Right renal cortex interstitium (tissue), 3 donors: ENCODE measurements around the gene GLI2. TPM values are rescaled to one million over a fixed set of nuclear protein-coding genes. Genes with fewer than 3 reads are reported as not detected.

Experiments
- DNase-seq, 3 donors: peaks; one replicate each; pipeline ENCODE4 v3.0.0-alpha.2; 2013; ENCODE audit warnings: low read depth in 3 of 3, low spot score in 2 of 3
- polyA plus RNA-seq, 3 donors: library from polyadenylated mRNA; unstranded; fragments of 120-200 nt; gene quantifications; one replicate each; pipeline ENCODE4 v1.2.1, GENCODE V29; 2013; ENCODE audit not compliant: insufficient read length in 3 of 3

GLI2 gene
- polyA plus RNA-seq, 3 donors = 8.1 to 9.3 (median 8.4) TPM

DNA sequence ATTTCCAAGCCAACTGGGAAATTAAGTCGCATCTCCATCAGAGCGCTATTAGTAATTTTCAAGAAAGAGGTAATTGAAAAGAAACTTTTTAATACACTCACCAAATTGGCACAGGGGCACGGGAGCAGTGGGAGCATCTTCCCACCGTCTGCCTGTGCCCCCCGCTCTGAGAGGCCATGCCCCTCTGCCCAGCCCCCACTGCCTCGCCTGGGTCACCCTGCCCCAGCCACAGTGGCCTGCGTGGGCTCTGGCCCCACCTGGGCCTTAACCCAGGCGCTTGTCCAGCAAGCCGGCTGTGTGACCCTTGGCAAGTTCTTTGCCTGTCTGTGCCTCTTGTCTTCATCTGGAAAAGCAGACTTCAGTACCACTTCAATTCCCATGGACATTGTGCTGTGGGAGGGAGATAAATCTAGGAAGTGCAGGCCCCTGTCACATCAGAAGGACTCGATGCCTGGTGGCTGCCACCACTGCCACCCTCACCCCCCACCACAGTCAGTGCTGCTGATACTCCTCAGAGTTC, 31.9 kb downstream of the GLI2 start:
- no peak for DNase-seq

DNA sequence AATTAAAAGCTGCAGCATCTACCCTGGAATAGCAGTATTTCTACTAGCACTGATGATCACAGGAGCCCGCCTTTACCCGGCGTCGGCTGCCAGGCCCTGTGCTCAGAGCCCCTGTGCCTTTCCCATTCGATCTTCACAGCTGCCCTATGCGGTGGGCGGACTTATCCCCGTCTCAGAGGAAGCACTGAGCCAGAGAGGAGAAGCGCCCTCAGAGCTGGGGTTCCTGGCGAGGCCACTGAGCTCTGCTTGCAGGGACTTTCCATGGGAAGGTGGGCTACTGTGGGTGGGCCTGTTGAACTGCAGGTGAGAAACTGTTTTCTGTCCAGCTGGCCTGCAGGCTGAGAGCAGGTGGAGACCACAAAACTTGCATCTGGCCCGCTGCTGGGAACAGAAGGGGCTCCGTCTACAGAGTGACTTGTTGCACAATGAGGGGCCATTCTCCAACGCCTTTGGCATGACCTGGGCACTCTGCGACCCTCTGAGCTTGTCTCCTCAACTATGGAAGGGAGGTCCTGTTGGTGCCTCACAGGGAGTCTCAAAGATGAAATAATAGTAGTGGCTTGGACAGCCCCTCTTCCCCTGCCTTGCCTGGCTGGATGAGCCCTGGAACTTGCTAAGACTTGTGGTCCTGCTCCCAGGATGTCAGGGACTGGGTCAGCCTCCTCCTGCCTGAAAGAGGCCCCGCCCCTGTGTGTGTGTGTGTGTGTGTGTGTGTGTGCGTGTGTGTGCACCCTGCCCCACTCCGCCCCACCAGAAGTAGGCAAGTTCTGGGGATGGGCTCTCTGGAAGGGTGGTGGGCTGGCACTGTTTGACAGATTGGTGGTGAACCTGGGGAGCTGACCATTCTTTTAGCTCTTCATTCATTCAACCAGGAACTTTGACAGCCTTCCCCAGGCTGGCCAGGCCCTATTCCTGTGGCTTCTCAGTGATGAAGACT, 32.7 kb downstream of the GLI2 start:
- no peak for DNase-seq

DNA sequence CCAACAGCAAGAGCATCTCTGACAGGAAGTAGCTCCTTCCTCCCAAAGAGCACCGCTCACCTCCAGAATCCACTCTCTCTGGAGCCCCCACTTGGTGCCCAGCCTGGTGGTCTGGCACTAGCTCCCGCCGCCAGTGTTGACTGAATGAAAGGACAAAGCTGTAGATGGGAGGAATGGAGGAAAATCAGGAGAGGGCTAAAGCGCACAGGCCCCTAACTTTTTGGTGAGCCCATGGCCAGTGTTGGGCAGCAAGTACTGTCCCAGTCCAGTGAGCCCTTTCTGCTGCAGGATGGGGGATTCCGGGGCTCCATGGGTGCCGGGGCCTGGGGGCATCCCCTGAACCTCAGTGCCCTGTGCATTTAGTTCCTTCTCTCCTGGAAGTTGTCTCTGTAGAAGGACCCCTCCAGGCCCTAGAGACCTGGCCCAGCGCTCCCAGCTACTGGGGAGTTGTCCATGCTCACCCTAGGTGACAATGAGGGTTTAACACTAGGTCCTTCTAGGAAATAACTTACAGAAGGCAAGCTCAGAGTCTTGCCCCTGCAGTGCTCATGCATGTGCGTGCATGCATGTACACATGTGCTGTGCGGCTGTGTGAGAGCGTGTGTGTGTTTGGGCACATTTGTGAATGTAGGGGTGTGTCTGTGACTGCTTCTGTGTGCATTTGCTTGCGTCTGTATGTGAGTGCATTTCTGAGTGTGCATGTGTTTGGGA, 33.6 kb downstream of the GLI2 start:
- DNase-seq = no peak

DNA sequence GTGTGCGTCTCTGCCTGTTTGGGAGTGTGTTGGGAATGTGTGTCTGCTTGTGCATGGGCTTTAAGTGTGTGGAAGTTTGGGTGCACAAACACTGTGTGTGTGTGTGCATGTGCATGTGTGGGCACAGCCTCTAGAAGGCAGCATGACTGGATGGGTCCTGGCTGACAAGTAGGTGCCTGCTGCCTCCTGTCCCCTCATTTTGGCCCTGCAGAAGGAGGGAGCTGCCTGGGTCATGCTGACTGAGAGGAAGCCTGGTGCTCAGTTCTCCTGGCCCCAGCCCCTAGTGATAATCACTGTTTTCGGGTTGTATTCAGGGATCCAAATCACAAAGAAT, 34.1 kb downstream of the GLI2 start:
- no peak for DNase-seq

DNA sequence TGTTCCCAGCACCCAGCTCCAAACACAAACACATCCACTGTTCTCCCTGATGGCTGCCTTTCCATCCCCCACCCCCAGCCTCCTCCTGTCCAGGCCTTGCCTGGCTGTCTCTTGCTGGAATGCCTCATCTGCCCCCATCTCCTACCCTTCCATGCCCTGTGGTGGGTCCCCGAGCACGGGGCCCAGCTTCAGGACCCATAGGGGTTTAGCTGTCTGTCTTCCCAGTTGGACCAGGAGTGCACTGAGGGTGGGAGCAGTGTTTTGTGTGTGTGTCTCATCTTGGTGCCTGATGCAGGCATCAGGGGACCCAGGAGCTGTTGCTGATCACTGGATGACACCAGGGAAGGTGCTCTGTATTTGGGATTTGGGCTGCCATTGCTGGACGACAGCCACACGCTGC, 34.5 kb downstream of the GLI2 start:
- DNase-seq = no peak

DNA sequence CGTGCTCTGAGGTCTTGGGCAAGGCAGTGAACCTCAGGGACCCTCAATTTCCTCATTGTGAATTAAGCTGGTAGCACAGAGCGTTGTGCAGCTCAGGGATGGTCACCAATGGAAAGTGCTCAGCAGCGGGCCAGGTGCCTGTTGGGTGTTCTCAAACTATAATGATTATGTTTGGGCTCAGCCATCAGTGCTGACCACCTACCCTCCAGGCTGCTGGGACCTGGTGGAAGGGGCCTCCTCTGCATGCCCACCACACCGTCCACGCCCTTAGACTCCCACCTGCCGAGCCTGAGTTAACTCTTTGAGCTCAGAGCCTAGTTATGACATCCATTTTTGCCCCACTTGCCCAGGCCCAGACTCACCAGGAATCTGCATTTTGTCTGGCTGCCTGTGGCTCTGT, 35.0 kb downstream of the GLI2 start:
- DNase-seq = no peak

DNA sequence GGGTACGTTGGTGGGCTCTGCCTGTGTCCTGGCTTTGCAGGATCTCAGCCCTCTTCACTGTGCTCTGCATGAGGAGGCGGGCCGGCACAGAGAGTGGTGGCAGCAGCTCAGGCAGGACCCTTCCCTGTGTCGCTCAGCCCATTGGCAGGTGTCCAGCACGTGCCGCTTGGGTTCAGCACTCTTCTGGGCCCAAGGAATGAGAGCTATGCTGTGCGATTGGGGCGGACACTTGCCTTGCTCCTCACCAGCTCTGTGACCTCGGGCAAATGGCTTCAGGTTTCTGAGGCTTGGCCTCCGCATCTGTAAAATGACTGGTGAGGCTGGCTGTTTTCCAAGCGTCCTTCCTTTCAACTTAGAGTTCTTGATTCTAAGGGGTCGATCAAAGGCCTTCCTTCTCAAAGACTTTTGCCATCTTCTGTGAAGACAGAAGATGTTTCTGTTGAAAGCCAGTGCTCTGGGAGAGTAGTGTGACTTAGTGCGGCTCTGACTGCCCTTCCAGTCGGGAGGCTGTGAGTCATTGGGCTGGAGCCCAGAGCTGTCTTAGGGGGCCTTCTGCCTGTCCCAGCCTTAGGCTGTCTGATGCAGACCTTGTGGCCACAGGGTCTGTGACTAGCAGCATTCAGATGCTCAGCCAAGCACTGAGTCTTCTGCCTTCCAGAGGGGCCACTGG, 35.6 kb downstream of the GLI2 start:
- DNase-seq = no peak

DNA sequence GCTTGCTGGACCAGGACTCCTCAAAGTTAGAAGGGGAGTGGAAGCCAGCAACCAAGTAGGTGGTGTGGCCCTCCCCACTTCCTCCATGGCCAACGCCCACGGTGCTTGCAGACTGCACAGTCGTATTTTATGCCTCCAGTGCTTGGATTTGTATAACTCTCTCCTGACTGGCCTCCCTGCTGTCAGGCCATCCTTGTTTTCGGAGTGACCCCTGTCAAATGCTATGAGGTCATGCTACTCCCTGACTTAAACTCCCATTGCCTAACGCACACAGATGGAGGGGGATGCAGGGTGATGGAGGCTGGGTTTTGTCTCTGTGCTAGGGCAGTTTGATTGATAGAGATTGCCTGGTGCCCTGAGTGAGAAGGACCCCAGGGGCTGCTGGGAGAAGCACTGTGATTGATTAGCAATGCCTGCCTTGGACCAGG, 36.1 kb downstream of the GLI2 start:
- no peak for DNase-seq

DNA sequence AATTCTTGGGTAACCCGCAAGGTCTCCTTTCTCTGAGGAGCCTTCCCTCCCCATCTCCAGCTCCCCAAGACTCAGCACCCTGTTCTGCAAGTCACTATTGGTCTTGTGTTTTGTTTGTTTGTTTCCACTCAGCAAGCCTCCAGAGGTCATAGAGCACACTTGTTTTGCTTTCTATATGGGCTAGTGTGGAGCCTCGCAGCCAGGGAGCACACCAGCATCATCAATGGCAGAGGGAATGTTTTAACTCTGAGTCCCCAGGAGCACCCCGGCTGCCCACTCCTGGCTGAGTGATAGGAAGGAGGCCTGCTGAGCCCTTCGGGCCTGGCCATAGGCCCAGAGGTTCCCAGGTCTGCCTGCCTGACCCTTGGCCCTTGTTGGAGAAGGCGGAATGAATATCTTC, 36.6 kb downstream of the GLI2 start:
- no peak for DNase-seq

DNA sequence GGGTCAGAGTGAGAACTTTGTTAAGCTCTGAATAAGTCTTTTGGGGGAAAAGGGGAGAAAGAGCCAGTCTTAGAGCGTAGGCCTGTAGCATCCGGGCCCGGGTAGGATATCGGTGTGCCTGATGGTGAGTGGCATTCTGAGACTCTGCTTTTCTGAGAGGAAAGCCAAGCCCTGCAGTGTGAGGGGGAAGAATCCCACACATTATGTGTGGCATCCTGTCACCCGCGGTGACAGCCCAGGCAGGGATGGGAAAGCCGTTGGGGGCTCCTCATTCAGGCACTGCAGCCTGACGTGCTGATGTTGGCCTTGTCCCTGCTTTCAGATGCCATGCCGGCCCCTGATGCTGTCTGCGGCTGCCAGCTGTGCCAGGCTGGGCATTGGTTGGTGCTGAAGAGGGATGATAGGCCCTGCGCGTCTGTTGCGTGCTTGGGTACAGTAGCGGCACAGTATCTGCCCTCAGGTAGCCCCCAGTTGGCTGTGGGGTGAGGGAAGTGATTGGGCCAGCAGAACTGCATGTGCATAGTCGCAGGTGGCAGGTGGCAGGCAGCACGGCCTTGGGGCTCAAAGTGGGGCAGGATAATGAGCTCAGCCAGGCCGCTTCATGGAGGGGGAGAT, 37.6 kb downstream of the GLI2 start:
- DNase-seq = no peak

DNA sequence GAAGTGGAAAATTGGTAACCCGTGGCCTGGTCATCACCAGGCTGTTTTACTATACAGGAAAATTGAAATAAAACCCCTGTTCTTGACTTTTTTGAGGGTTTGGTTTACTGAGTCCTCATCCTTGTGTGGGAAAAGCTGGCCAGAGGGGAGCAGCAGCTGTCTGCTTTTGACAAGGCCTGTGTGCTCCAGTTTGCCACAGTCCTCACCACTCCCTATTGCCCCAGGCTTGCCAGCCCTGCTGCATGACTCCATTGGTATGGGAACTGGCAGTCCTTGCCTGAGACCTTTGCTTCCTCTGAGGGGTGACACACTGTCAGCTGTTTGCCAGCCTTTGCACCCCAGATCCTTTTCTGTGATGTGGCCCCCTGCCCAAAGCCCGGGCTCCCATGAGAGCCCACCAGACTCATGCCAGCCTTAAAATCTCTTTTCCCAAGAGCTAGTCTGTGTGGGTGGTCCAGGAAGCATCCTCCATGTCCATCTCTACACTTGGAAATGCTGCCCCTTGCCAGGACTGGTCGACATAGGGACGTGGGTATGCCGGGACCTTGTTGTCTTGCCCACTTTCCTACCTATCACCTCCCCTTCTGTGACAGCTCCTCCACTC, 39.0 kb downstream of the GLI2 start:
- no peak for DNase-seq

DNA sequence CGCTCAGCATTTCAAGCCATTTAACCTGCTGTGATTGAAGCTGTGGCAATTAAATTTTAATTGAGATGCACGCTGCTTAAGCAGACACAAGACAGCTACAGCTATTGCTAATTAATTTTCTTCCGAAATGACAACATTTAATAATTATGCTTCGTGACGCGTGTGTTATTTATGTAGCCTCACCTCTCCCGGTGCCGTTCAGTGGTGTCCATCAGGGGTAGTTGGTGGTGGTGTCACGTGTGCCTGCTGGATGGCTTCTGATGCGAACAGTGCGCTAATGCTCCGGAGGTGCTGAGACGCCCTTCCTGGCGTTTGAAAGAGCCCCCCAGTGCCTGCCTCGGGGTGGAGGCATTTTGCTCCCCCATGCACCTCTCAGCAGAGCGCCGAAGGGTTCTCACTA, 39.5 kb downstream of the GLI2 start:
- DNase-seq = no peak

DNA sequence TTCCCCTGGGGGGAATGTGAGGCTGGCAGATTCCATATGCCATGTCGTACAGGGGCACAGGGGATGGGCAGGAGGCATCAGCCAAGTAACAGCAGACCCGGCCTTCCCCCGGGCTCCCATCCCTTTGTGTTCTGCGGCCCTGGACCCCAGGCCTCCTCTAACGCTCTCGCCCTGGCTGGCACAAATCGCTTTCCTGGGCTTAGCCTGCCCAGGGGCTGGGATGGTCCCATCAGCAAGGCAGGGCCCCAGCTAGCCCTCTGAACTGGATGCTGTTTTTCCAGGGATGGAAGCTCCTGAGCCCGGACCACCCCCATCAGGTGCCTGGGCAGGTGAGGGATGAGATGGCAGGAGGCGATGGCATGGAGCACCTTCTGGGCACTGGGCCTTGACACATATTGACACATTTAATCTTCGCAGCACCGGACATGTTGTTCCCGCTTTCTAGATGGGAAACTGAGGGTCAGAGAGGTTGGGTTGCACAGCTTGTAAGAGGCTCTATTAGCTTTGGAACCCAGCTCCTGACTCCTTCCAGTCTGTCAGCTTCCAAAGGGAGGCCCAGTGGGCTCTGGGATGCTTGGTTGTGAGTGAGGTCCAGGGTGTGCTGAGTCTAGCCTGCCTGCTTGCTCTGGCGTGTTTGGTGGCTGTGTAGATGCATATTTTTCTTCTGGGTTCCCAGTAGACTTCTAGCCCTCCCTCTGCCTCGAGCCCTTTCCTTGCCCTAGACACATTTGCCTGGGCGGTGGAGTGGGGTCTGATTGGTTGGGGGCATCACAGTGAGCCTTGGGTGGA, 40.3 kb downstream of the GLI2 start:
- DNase-seq = no peak

DNA sequence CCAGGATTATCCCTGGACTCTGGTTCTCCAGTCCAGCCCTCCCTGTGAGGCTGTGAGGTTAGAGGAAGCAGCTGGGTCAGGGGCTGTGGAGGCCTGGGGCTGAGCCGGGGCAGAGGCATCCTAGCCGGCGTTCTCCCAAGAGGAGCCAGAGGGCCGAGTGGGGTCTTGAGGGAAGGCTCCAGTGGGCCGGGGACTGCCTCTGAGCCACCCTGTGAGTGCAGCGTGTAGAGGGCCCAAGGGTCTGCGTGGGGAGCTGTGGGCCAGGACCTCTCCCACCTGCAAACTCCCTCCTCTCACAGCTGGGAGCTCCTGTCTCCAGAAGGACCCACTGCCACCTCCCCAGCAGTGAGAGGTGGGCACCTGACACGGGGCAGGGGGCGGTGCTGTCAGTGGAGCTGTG, 41.0 kb downstream of the GLI2 start:
- DNase-seq = no peak

DNA sequence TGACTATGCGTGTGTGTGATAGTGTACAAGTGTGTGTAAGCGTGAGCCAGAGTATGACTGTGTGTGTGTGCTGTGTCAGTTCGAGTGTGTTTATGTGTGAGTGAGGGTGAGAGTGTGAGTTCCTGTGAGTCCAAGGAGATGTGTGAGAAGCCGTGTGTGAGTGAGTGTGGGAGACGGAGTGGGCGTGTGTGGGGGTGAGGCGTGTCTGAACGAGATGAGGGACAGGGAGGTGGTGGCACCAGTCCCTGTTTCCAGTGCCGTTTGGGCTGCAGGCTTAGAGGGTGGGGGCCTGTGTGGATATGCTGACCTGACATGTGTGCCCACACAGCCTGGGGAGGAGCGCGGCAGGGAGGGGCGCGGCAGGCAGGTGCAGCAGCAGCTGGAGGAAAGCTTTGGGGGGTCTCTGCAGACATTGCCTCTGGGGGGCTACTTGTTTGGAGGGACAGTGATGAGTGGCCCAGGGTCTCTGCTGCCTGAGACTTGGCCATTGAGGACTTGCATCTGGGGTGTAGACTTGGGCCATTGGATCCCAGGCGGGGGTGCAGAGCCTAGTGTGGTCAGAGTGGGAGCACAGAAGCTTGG, 41.6 kb downstream of the GLI2 start:
- DNase-seq = no peak

DNA sequence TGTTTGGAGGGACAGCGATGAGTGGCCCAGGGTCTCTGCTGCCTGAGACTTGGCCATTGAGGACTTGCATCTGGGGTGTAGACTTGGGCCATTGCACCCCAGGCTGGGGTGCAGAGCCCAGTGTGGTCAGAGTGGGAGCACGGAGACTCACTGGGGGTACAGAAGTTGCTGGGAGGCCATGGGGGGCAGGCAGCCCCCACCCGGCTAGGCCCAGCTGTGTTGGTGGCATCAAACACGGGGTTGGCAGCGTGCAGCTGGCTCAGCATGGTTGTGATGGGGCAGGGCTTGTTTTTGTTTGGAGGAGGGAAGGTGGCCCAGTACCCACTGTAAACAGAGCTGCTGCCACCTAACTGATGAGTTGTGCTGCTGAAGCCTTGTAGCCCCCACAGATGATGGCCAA, 42.1 kb downstream of the GLI2 start:
- DNase-seq = no peak

DNA sequence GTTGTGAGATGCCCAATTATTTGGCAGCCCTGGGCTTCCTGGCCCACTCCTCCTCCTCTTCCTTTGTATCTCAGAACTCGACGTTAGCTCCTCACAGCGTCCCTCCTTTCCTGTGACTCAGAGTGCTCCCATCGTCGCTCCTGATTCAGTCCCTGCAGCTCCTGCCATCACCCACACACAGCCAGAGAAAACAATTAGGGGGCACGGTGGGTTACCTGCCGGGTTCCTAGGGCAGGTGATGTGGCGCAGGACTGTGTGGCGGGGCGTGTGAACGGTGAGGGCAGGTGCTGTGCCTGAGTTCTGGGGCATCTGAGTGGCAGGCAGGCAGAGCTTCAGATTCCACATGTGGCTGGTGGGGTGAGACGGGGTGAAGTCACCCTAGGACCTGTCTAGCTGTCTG, 42.6 kb downstream of the GLI2 start:
- no peak for DNase-seq

DNA sequence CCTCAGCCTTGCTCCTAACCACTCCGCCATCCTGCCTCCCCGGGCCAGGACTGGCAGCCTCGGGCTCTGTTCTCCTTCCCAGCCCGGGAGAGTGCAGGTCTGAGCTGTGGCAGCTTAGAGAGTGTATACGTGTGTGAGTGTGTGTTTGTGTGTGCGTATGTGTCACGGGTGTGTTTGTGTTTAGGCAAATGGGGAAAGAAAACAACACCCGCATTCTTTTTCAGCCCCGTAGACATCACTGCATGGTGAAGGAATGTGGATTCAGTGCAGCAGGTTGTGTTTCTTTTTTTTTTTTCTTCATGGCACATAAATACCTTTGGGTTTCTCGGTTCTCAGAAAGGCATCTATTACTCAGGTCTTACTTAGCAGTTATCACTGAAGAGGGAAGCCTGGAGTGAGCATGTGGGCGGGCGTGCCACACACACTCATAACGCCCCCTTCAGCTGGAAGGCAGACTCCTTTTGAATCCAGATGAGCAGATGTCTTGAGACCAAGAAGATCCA, 44.2 kb downstream of the GLI2 start:
- no peak for DNase-seq

DNA sequence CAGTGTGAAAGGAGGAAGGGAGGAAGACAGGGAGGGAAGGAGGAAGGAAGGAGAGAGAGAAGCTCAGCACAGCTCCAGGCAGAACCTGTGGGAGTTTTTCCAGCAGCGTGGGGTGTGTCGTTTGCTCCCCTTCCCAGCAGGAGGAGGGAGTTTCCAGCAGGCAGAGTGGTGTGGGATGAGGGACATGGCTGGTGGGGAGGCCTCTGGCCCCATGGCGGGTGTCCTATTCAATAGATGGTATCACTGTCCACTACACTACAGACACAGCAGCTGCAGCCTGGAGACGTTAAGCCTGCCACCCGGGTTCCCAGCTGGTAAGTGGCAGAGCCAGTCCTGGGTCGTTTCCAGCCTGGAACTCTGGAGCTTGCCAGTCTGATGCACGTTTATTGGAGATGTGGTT, 44.7 kb downstream of the GLI2 start:
- DNase-seq = no peak
